Choroid plexus epithelial cell (primary cell): ENCODE measurements around the gene HAUS1.

Experiments used
- DNase-seq: peaks from one replicate; pipeline ENCODE4 v3.0.0-alpha.2; 2010; ENCODE audit warnings: low read depth
- H3K4me3 ChIP-seq: 2 replicates; pipeline ENCODE4 v1.5.1; 2011; ENCODE audit warnings: low read depth, mild to moderate bottlenecking, control low read depth, low read length, moderate library complexity
- CTCF ChIP-seq: conservative IDR thresholded peaks from 2 replicates; pipeline ENCODE4 v1.5.1; 2011; ENCODE audit warnings: low read depth, mild to moderate bottlenecking, control low read depth, inconsistent platforms, low read length, moderate library complexity

The HAUS1 gene

GRCh38 chr18:46071653-46072375 is 32.4 kb upstream of the HAUS1 start, which contains the start of gene PSTPIP2:
PSTPIP2 (minus strand) TSS chr18:46072260; CDS start chr18:46072188, 72 bp downstream.
- DNase-seq = peak; percentile 67
- peak within 1 kb of the TSS; percentile 78 for H3K4me3 ChIP-seq
- no peak for TF ChIP-seq CTCF

GRCh38 chr18:46072376-46072867 is 31.8 kb upstream of the HAUS1 start:
- peak; percentile 22 for TF ChIP-seq CTCF
- DNase-seq = no peak
- peak overlapping the region; percentile 78 for H3K4me3 ChIP-seq

GRCh38 chr18:46072959-46073358 is 31.2 kb upstream of the HAUS1 start:
- no peak for TF ChIP-seq CTCF
- DNase-seq = no peak
- no peak overlapping the region for H3K4me3 ChIP-seq

GRCh38 chr18:46073474-46074331 is 30.5 kb upstream of the HAUS1 start:
- peak; percentile 85 for DNase-seq
- no peak overlapping the region for H3K4me3 ChIP-seq
- TF ChIP-seq CTCF = peak; percentile 70

- no peak for TF ChIP-seq CTCF
- DNase-seq = no peak
- H3K4me3 ChIP-seq = no peak overlapping the region
Observed at GRCh38 chr18:46079336-46079735, 24.8 kb upstream of the HAUS1 start.

- TF ChIP-seq CTCF = no peak
- H3K4me3 ChIP-seq = no peak overlapping the region
Observed at GRCh38 chr18:46080156-46080555, 24.0 kb upstream of the HAUS1 start.

More at GRCh38 chr18:46080156-46080555, 24.0 kb upstream of the HAUS1 start:
- DNase-seq = no peak
